Measurements from ENCODE around the gene IL26. TPM values are rescaled to one million over a fixed set of nuclear protein-coding genes. Genes with fewer than 3 reads are reported as not detected.
A peak's percentile ranks its signal among the peaks of the same experiment; 100 is the strongest.
"Not testable (repeated sequence)": the region's sequence is repeated elsewhere in the genome, so short reads cannot be mapped to it uniquely, and the experiment has no call there.

IL26 gene
- total RNA-seq, 1 donor from 2014 or later: not detected

DNA sequence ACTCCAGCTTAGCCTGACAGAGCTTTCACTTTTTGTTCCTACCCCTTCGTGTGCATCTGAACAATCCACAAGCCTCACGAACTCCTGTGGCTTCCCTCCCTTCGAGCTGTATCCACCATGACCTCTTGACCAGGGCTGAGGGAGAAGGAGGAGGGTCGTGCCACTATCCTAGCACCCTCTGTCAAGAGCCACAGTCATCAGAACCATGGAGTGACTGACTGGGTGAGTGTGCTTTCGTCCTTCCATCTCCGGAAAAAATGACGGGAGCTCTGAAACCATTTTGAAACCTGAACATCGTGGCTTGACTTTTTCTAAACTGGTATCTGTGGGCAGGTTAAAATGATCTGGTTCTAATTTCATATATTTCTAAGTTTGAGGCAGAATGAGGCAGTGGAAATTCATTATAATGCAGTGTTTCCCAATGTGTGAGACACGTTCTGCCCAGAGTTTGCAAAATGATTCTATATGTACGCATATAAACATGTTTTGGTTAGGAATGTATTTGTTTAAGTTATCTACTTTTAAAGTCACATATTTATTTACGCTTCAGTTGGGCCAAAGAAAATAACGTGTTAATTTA is 27.0 kb downstream of the IL26 start:
- DNase-seq: no peak

DNA sequence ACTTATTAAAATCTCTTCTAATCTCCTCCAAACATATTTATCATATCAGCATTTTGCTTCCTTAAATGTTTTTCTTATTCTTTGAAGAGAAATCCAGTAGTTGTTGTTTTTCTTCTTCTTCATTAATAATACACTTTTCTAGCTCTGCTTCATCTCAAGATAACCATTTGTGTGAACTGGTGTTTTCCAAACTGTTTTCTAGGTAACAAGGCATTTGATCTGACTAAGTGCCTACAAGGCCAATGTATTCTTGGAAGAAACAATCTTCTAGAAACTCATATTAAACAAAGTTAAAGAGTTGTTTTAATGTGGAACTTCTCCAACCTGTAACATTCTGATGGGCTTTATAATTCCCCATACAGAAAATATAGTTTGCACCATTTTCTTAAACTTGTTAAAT is 35.3 kb downstream of the IL26 start:
- DNase-seq: no peak

DNA sequence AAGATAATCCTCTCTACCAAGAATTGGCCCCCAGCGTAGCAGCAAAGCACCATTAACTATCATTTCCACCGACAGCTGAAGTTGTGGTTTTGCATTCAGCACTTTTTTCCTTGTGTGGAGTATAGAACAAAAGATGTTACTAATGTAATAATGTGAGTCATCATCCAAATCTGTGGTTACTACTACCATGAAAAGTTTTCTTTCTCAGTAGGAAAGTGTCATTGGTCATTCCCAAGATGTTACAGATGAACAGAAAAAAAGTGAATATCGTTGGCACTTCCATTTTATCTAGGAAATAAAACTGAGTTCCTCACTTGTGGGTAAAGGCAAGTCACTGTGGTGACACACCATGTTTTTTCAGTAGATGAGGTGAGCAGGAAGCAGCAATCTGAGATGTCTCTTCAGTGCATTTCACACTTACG is 35.8 kb downstream of the IL26 start:
- no peak for DNase-seq

DNA sequence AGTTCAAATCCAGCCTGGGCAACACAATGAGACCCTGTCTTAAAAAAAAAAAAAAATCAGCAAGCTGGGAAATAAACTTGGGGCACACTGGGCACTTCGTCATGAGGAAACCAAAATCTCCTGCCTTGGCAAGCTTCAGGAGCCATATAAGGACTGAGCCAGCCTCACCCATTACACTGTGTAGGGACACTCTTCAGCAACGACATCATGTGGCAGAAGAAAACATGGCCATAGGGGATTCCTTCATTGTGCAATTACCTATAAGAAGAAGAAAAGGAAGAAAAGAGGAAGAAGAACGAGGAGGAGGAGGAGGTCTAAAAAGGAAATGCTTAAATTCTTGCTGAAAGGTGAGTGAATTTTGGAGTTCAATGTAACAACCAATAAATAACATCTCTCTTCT is 40.0 kb downstream of the IL26 start:
- no peak for DNase-seq

DNA sequence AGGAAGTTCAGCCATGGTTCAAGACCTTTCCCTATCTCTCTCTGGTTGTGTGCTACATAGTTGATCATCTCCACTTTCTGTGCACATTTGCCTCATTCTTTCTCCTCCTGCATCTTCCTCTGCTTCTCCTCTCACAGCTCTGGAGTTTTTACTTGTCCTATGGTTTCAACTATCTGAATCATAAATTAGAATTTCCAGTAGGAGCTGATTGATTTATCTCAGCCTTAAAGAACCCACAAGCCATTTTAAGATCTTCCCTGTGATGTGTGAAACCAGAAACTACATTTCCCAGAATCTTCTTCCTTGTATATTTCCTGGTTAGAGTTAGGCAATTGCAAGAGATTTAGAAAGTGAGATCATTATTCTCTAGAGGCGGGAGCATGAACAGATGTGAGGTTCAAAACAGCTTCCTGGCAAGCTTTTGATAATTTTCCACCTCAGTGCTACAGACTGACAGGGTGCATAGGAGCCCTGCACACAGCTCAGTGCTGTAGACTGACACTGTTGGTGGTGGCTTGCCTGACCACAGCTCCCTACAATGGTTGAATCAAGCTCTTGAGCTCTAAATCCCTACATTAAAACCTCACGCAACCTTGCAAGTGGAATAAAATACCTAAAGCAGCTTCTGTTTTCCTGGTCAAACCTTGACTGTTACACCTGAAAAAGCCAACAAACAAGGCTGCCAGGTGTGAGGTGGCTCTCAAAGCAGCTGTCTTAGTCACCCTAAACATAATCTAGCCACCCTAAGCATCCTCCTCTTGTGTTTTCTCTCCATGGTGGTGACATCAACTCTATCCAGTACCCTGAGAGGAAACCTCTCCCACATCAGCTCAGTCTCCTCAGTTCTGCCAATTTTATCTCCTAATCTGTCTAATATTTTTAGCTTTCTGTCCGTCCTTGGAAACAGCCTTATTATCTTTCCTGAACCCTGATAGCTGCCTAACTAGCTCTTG is 44.5 kb downstream of the IL26 start:
- peak; percentile 44 for DNase-seq

DNA sequence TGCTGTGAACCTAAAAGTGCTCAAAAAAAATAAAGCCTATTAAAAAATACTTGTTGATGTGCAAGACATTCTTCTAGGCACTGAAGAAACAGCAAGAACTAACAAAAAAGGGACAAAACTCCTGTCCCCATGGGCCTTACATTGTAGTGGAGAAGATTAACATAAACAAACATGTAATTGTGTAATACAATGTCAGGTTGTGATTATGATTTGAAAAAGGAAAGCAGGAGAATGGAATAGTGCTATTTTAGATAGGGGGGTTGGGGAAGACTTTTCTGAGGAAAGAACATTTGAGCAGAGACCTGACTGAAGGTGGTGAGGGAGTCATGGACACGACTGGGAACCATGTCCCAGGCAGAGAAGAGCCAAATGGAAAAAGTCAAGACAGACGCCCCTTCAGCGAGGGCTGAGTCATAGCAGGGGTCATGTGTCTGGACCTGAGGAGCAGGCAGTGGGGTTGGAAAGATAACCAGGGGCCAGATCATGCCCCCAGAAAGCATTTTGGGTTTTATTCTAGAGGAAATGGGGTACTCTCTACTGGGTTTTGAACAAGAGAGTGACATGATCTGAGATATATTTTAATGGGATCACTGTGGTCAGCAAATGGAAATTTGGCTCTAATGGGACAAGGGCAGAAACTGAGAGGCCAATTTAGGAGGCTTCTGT is 46.7 kb downstream of the IL26 start:
- no peak for DNase-seq

DNA sequence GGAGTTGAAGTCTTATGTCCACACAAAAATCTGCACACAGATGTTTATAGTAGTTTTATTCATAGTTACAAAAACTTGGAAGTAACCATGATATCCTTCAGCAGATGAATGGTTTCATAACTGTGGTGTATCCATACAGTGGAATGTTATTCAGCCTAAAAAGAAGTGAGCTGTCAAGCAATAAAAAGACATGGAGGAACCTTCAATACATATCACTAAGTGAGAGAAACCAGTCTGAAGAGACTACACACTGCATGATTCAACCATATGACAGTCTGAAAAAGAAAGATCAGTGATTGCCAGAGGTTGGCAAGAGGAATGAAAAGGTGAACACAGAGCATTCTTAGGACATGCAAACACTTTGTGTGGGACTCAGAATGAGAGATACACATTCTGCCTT is 47.4 kb downstream of the IL26 start:
- DNase-seq: no peak

DNA sequence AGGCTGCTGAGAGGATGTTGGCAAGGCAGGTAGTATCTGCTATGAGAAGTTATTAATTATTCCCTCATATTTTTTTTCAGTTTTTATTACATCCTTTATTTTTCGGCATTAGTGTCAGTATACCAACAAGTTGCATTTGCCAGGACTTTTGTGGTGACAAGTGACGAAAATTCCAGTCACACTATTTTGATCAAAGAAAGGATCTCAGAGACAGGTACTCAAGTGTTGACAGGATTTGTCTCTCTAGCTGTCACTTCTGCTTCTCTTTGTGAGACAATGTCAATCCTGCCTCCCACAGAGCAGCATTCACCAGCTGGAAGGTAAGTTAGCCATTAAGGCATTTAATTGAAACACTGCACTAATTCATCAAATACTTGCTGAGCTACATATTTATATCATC is 48.0 kb downstream of the IL26 start:
- no peak for DNase-seq

DNA sequence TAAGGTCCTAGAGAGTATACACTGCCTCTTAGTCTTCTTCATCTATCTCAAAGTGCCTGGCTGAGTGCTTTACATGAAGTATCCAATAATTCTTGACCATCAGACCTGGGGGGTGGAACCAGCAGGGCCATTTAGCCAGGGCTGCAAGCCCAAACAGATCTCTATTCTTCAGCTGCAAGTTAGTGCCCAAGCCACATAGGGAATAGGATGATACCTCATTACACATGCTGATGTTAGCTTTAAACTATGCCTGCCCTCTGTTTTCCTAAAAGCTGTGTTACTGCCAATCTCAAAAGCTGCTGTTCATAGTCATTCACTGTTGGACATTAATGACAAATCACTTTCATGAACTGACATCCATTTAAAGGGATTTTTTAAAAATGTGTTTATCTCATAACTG is 49.4 kb downstream of the IL26 start:
- DNase-seq: no peak

DNA sequence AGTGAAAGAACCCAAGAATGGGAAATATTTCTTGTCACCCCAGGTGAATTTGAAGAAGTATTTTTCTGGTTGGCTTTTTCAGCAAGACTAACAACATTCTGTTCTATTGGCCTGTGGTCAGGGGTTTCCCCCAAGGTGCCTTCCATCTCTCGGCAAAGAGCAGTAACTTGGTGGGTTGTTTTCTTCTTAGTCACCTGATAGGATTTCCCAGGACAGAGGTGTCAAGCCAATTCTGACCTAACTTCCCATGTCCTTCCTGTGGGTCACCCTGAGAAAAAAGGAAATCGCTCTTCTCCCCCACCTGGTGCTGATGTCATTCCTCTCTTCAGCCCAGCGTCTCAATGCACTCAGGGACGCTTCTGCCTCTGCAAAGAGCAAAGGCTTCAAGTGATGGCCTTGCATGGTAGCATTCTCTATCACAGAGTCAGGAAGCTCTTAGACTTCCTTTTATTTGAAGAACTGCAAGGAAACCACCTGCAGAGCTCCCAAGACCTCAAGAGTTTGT is 50.0 kb downstream of the IL26 start:
- no peak for DNase-seq

DNA sequence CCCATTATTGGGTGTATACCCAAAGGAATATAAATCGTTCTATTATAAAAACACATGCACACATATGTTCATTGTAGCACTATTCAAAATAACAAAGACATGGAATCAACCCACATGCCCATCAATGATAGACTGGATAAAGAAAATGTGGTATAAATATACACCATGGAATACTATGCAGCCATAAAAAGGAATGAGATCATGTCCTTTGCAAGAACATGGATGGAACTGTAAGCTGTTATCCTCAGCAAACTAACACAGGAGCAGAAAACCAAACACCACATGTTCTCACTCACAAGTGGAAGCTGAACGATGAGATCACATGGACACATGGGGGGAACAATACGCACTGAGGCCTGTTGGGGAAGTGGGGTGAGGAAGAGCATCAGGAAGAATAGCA is 50.8 kb downstream of the IL26 start:
- not testable (repeated sequence) for DNase-seq

DNA sequence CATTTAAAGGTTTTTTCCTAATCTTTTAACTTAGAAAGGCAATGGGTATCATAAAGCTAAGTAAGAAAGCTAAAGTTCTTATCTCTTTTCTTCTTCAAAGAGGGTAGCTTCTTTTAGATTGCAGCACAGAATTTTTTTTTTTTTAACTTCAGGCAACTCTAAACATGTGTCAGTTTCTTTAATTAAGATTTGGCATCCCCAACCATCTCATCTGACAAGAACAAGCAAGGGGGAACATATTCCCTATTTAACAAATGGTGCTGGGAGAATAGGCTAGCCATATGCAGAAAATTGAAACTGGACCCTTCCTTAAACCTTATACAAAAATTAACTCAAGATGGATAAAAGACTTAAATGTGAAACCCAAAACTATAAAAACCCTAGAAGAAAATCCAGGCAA is 51.8 kb downstream of the IL26 start:
- DNase-seq: no peak

DNA sequence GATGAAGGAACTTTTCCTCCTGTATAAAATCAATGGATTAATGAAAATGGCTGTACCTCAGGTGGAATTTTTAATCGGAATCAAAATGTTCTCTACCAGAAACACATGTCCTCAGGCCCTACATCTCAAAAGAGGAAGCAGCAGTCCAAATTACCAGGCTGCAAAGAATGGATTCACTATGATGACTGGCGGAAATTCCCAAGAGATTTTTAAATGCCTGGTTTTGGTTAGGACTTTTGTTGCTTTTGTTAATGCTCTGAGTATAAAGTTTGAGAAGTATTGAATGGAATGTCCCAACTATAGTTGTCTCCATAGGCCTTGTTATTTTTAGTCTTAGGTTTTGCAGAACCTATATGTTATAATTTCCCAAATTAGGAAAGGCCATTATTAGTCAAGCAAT is 54.9 kb downstream of the IL26 start:
- no peak for DNase-seq

DNA sequence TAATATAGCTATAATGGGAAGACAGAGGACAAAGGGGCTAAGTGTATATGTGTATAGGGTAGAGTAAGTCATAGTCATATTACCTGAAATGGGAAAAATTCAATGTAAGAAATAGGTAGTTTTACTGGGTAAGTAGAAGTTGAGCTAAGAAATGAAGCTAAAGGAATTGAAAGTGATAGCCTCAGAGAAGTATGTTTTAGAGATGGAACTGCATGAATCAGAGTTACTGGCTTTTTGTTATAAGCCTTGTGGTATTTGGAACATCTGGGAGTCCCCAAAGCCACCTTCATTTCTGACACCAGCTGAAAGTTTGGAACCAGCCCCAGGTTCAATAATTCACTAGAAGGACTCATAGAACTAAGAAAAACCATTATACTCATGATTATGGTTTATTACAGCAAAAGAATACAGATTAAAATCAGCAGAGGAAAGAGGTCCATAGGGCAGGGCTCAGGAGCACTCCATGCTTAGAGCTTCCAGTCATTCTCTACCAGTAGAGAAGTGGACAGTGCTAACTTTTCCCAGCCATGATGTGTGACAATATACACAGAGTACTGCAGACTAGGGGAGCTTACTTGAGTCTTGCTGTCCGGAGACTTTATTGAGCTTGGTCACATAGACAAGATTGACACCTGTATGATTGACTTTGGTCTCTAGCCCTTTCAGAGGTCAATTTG is 56.3 kb downstream of the IL26 start:
- no peak for DNase-seq

DNA sequence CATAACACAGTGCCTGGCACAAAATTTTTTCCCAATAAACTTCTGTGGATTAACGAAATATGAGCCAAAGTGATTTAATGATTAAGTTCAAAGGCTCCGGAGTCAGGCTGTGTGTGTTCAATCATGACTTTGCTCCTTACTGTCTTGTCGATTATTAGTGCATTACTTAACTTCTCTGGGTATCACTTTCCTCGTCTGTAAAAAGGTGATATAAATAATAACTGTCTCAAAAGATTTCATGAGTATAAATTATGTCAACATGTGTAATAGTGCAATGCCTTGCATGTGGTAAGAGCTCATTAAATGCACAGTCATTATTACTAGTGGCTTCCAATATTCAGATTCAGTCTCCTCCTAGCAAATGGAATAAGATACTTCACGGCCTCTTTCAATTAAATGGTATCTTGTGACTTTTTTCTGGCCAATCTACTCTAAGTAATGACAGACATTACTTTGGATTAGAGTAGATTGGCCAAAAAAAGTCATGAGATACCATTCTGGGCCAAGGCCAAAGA is 59.2 kb downstream of the IL26 start:
- DNase-seq: no peak

DNA sequence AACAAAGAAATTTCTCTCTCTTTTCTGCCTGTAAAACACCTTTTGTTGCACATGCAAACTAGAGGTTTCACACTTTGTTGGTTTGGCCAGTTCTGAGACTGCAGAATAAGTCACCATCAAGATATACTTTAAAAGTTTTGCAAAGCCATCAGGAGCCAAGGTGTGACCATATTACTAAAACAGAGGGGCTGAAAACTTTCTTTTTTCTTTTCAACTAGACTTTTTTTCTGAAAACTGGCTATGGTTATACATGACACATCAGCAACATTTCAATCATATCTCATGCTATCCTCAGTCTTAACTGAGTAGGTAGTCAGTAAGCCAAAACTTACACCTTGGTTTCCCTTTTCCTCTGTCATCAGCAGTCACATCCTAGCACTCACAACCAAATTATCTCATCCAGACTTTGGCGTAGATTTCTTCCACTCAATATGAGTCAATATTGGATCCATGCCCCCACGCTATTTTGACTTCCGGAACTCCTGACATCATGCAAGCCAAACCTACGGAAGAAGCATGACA is 62.0 kb downstream of the IL26 start:
- no peak for DNase-seq

DNA sequence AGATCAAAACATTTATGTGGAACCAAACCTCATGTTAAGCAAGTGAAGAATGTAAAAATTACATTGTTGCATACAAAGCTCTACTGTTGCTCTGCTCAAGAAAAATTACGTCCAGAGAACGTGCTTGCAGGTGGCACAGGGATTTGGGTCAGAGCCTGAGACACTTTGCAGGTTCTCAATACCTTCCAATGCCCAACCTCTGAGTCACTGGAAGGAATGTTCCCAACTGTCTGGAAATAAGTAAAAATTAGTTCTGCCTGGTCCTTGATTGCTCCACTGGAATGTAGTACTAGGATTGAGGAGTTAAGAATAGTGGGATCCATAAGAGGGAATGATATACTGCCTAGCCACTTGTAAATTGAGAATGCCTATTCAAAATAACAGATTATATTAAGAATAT is 63.2 kb downstream of the IL26 start:
- no peak for DNase-seq

DNA sequence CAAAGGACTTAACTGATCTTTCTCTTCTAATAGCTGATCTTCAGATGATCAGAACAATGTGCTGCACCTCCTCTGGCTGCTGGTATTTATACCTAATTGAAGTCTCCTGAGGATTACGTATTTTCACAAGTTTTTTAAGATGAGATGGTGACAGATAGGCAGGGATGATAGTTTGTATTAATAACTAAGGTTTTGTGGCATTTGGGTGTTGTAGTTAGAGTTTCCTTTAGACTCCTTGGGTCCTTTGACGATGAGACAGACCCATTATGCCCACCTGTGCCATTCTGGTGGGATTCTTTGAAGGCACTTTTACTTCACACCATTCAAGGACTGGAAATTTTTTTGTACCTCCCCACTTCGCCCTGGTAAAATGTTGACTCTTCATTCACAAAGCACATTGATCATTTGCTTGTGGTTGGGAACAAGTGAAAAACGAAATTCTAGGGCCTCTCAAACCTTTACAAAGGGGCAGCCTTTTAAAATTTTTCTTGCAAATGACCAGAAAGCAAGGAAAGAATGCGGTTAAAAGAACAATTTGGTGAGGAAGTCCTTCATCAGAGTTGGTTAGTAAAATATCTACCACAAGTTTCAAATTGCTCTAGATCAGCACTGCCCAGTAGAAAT is 65.8 kb downstream of the IL26 start, which contains the start of gene IFNG:
Gene IFNG (minus strand): TSS at position 60 of the 624 bp plus-strand sequence. CDS start 125 bp downstream, outside the sequence.
- no peak for DNase-seq

DNA sequence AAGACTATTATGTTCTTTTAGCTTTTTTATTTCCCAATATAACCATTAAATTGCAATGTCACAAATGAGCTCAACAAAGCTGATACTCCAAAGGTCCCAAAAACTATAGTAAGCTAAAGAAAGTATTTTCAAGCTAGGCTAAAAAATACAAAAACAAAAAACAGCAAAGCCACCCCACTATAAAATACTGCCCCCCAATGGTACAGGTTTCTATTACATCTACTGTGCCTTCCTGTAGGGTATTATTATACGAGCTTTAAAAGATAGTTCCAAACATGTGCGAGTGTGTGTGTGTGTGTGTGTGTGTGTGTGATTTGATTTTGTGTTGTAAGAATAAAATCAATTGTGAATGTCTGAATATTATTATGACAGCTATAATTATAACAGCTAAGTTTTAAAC is 67.2 kb downstream of the IL26 start:
- no peak for DNase-seq

DNA sequence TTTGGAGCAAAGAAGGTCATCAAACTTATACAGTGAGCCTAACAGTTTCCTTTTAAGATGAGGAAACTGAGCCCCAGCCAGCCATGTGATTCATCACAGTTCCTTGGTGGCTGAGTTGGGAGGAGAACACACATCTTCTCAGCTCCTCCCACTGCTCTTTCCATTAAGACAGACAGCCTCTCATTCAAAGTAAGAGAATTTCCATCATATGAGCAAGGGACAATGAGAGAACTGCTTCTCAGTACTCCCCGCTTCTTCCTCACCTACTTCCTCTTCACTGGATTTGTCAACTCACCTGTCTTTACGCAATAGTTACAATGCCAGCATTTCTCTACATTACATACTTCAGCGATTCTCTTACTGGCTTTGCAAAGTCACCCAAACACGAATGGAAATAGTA is 68.2 kb downstream of the IL26 start:
- DNase-seq: no peak

DNA sequence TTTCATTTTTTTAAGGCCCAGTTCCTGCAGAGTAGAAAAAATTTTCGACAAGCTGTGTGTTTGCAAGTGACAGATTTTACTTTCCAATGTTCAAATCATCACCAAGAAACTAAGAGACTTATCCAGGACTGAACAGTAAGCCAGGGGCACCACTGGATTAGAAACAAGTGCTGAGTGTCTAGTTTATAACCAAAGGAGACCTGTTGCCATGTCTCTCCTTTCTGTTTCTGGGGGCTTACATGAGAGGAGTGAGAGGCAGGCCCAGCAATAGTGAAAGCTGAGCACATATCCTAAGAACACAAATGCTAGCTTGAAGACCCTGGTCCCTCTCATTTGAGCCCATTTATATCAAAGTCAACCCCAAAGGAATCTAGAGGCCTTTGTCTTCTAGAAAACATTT is 69.0 kb downstream of the IL26 start:
- no peak for DNase-seq

DNA sequence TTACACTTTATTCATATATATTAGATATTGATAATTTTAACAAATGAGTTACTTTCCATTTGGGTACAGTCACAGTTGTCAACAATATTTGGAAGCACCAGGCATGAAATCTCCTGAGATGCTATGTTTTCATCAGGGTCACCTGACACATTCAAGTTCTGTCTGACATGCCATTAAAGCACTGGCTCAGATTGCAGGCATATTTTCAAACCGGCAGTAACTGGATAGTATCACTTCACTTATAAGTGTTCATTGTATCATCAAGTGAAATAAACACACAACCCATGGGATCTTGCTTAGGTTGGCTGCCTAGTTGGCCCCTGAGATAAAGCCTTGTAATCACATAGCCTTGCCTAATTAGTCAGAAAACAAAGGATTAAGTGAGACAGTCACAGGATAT is 70.8 kb downstream of the IL26 start:
- DNase-seq: no peak

Measured in skin of body (tissue), 2 donors.